ENCODE measurements around the gene MGAT4B. TPM values are rescaled to one million over a fixed set of nuclear protein-coding genes. Genes with fewer than 3 reads are reported as not detected.
A peak's percentile ranks its signal among the peaks of the same experiment; 100 is the strongest.

The MGAT4B gene
- total and polyA plus RNA-seq, 2 of the 4 experiments (the other 2 are of a cell fraction): 73.7 to 155 TPM

GRCh38 chr5:179800071-179800695 is 6.5 kb downstream of the MGAT4B start:
- H3K23ac ChIP-seq (ENCODE audit: low read depth, low read length): no peak overlapping the region
- no peak overlapping the region for H4K8ac ChIP-seq (ENCODE audit: low read depth in 2 of 2, low read length in 2 of 2)
- no TSS peak for BruUV-seq (replicated peaks)
- no peak overlapping the region for H2BK20ac ChIP-seq (ENCODE audit: low read depth, low read length)
- no peaks in the 10 kb centered on the region for H3K27me3 ChIP-seq (ENCODE audit: control insufficient read depth, insufficient read depth, low read length)
- H3K4ac ChIP-seq (ENCODE audit: low read depth, low read length): no peak overlapping the region
- H3K56ac ChIP-seq (ENCODE audit: extremely low read depth, insufficient read depth, low read length): no peak overlapping the region
- H2AK9ac ChIP-seq (replicated peaks; ENCODE audit: low read depth, low read length, poor library complexity): peak overlapping the region; percentile 36
- no peak overlapping the region for H3K27ac ChIP-seq (ENCODE audit: insufficient read depth, low read length)
- ChIA-PET CTCF (no interaction called here), POLR2A (ENCODE audit: unreplicated experiment) (no interaction called here)
- dilution Hi-C loops (cut with HindIII; ENCODE audit: low sequenced_read_pairs, unreplicated experiment): no loop called here
- H3K9me1 ChIP-seq (ENCODE audit: insufficient read depth, low read length): 0 out of 2 replicates have a peak, but pooled peaks cover 2% of the 10 kb centered on the region
- no peaks in the 10 kb centered on the region for H3K9me3 ChIP-seq (ENCODE audit: control insufficient read depth, insufficient read depth, low read length)
- H3K9ac ChIP-seq (ENCODE audit: low read depth, low read length): no peak overlapping the region
- peaks cover 26 to 53% of the 10 kb centered on the region in 2 experiments for H3K79me1 ChIP-seq (ENCODE audit: low read depth in 1 of 2, low read length in 2 of 2)
- peaks cover 25% of the 10 kb centered on the region for H3K4me1 ChIP-seq (ENCODE audit: control insufficient read depth, insufficient read depth, low read length)
- no peak overlapping the region for H2AFZ ChIP-seq (replicated peaks; ENCODE audit: low read length, poor library complexity)
- H3K4me2 ChIP-seq (ENCODE audit: low read depth, low read length): no peak overlapping the region
- H3K14ac ChIP-seq (replicated peaks; ENCODE audit: low read depth, low read length): no peak overlapping the region
- H4K20me1 ChIP-seq (ENCODE audit: insufficient read depth, low read length): peaks cover 47% of the 10 kb centered on the region
- in situ Hi-C loops (cut with MboI; ENCODE audit: low sequenced_read_pairs): no loop called here
- H4K5ac ChIP-seq (ENCODE audit: low read depth, low read length): no peak overlapping the region
- ATAC-seq (ENCODE audit: low read depth) (no peak), DNase-seq (no peak)
- no peak overlapping the region for H2BK120ac ChIP-seq (ENCODE audit: low read depth, low read length)
- H2BK15ac ChIP-seq (ENCODE audit: low read depth, low read length): no peak overlapping the region
- H3K4me3 ChIP-seq (ENCODE audit: insufficient read depth, low read depth, low read length): no peak overlapping the region
- no peak overlapping the region for H4K91ac ChIP-seq (ENCODE audit: insufficient read depth, low read depth, low read length)
- intact Hi-C loops (cut with micrococcal nuclease): loop anchor here (5.0 kb wide), 1 partner anchor 107 kb away; the partner anchor contains the start of gene TBC1D9B
- H2AK5ac ChIP-seq (ENCODE audit: low read depth, low read length): no peak overlapping the region
- no peak overlapping the region for H2BK5ac ChIP-seq (ENCODE audit: low read depth, low read length, poor library complexity, severe bottlenecking)
- H3K18ac ChIP-seq (ENCODE audit: low read depth, low read length): no peak overlapping the region
- 96% methylated on average over 5 of the region's 21 CpGs; no CpG with 5 or more reads in 1 of the 2 experiments for WGBS, 2 experiments (ENCODE audit: extremely low coverage in 2 of 2, insufficient read length in 1 of 2)
- H3K36me3 ChIP-seq (ENCODE audit: control insufficient read depth, insufficient read depth, low read length): peaks cover 53% of the 10 kb centered on the region
- TF ChIP-seq POLR2A (IDR thresholded peaks at IDR 0.05; ENCODE audit: low read depth, low read length): no peak
- TF ChIP-seq MXI1 (IDR thresholded peaks at IDR 0.05; ENCODE audit: borderline replicate concordance, low read depth, low read length): no peak
- no peak for TF ChIP-seq MAZ (IDR thresholded peaks at IDR 0.05; ENCODE audit: borderline replicate concordance, low read depth, low read length)
- no peak for TF ChIP-seq FOS (IDR thresholded peaks at IDR 0.05; ENCODE audit: low read depth, low read length)
- TF ChIP-seq SMC3 (IDR thresholded peaks at IDR 0.05; ENCODE audit: low read depth, low read length): no peak
- TF ChIP-seq CEBPB (IDR thresholded peaks at IDR 0.05; ENCODE audit: low read depth, low read length): no peak
- TF ChIP-seq MAFK (IDR thresholded peaks at IDR 0.05; ENCODE audit: low read depth, low read length): no peak
- no peak for TF ChIP-seq RAD21 (IDR thresholded peaks at IDR 0.05; ENCODE audit: low read length)
- TF ChIP-seq RCOR1 (IDR thresholded peaks at IDR 0.05; ENCODE audit: insufficient replicate concordance, low read length): no peak
- TF ChIP-seq CHD1 (IDR thresholded peaks at IDR 0.05; ENCODE audit: low read depth, low read length): no peak
- no peak for TF ChIP-seq BHLHE40 (IDR thresholded peaks at IDR 0.05; ENCODE audit: low read depth, low read length)
- no peak for TF ChIP-seq RFX5 (IDR thresholded peaks at IDR 0.05; ENCODE audit: low read depth, low read length)
- TF ChIP-seq USF2 (IDR thresholded peaks at IDR 0.05; ENCODE audit: low read depth, low read length): no peak
- no peak for TF ChIP-seq ELK1 (IDR thresholded peaks at IDR 0.05; ENCODE audit: borderline replicate concordance, low read depth, low read length)

Data from IMR-90 (cell line).